Measurements from ENCODE around the gene RGS3.
"Not testable (repeated sequence)": the region's sequence is repeated elsewhere in the genome, so short reads cannot be mapped to it uniquely, and the experiment has no call there.

Gene RGS3

DNA sequence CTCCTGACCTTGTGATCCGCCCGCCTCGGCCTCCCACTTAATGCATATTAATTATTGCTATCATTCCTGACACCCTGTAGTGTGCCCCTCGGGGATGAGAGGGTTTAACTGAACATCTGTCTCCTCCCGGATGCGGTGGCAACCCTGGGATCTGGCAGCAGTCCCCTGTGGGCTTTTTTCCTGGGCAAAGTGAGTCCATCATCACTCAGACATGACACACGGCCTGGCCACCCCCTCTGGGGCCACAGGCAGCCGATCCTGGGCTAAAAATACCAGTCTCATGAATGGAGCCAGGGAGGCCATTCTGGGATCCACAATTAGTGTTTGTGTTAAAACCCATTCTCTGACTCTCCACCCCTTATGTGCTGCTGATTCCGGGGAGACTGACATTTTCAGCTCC, 161.2 kb downstream of the RGS3 start:
- DNase-seq, result no peak

DNA sequence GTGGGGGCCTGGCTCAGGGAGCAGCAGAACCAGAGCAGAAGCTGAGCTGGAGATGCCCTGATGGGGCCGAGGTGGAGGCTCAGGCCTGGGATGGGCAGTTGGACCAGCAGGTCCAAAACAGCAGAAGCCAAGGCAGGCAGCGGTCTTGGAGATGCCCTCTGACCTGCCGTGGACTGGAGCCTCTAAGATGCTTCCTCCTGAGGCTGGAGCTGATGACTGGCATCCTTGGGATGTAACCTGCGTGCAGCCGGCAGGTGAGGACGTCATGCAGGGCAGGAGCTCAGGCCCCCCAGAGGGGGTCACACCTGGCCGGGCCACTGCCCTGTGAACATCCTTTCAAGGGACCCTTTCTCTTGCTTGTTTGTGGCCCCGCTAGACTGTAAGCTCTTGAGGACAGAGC, 162.0 kb downstream of the RGS3 start:
- DNase-seq, result no peak

DNA sequence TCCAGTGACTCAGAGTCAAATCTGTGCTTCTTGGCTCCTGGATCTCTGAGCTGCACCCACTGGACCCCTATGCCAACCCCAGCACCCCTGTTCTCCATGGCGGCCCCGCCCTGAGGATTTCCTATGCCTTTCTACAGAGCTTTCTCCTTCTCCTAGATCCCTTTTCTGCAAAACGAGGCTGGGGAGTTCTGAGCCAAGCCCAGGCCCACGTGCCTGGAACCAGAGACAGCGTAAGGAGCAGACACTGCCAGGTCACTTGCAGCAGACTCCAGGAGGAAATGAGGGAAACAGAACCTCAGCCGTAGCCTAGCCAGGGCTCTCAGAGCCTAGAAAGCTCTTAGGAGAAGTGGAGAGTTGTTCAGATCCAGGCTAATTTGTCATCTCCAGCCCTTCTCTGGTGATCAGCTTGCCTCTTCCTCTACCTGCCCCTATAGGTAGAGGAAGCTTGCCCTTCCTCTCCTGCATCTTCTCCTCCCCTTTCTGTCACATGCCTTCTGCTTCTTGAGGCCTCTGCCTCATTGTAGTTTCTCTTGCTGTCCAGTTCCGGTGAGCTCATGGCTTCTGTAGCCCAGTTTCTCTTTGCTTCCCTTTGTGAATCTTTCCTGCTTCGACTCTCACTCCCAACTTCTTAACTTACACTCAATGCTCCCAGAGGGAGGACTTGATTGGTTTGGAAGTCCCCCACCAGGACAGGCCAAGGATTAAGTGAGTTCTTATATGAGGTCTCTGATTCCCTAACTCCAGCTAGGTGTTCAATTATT, 163.4 kb downstream of the RGS3 start:
- DNase-seq, result no peak

GRCh38 chr9:113628621-113629020, 165.1 kb downstream of the RGS3 start:
- DNase-seq, result no peak

GRCh38 chr9:113630386-113631136, 167.0 kb downstream of the RGS3 start:
- no peak for DNase-seq

GRCh38 chr9:113631137-113631765, 167.7 kb downstream of the RGS3 start:
- no peak for DNase-seq

GRCh38 chr9:113631871-113632665, 168.5 kb downstream of the RGS3 start:
- DNase-seq, result no peak

DNA sequence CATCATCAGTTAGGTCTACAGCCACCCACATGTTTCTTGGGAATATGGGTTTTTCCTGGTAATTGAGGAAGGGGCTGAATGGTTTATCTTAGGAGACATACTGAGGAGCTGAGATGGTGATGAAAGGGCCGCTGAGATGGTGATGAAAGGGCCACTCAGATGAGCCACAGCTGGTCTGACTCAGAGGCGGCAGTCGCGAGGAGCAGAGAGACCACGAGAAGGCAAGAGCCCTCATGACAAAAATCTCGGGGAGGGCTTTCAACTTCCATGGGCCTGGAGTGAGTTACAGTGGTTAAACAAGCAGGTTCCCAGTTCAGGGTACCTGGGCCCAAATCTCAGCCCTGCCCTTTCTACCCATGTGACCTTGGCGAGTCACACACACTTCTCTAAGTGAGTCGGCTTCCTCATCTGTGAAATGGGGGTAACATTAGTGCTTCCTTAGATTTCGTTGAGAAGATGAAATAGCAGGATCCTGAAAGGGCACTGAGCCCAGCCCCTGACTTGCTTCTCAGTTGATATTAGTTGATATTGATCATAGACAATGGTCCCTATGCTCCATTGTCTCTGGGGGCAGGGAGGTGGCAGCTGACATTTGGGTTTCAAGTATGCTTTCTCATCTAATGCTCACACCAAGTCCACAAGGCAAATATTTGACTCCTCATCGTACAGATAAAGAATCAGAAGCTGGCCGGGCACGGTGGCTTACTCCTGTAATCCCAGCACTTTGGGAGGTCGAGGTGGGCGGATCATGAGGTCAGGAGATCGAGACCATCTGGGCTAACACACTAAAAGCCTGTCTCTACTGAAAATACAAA, 169.5 kb downstream of the RGS3 start:
- DNase-seq, result no peak

- DNase-seq, result no peak
Measured at GRCh38 chr9:113633782-113634595, 170.5 kb downstream of the RGS3 start.

- no peak for DNase-seq
Measured at GRCh38 chr9:113634596-113635515, 171.3 kb downstream of the RGS3 start.

GRCh38 chr9:113635586-113635985, 172.1 kb downstream of the RGS3 start:
- no peak for DNase-seq

DNA sequence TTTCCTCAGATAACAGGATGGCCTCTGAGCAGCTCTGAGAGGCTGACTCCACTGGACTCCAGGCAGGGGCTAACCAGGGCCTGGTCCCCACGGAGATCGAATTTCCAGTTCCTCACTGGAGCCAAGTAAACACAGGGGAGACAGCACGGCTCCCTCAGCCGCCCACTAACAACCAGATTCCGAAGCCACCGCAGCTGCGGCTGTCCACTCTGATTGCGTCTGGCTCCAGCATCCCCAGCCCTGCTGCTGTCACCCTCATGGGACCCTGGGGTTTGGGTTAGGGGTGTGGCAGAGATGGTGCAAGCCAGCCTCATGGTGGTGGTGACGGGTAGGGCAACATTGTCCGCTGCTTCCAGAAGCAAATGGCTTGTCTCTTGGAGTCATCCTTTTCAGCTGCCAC, 172.6 kb downstream of the RGS3 start:
- DNase-seq, result no peak

DNA sequence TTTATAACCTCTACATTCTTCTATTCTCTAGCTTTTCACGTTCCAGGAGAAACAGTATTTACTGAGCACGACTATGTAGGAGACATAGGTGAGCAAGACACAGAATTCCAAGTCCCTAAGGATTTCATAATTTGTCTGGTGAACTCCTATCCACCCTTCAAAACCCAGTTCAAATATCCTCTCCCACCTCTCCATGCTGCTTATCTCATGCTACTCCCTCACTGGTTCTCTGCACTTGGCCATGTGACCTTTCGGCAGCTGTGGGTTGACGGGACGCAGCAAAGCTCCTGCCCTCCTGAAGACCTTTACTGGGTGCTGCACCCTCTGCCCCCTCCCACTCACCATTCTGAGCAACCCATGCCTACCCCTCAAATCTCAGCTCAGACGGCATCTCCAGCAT, 173.2 kb downstream of the RGS3 start:
- DNase-seq, result no peak

DNA sequence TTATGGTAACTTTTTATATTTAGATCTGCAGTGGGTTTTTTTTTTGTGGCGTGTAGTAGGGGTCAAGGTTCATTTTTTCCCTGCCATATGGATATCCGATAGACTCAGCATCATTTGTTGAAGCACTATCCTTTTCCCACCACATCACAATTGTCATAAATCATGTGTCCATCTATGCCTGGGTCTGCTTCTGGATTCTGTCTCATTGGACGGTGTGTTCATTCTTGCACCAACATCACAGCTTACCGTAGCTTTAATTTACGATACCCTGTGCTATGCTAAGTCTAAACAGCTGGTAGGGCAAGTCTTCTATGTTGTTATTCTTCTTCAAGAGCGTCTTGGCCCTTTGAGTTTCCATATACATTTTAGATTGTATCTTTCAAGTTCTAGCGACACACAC, 175.0 kb downstream of the RGS3 start:
- no peak for DNase-seq

- no peak for DNase-seq
Measured at GRCh38 chr9:113638897-113639296, 175.4 kb downstream of the RGS3 start.

- not testable (repeated sequence) for DNase-seq
Measured at GRCh38 chr9:113639411-113639970, 176.0 kb downstream of the RGS3 start.

GRCh38 chr9:113640418-113640817, 176.9 kb downstream of the RGS3 start:
- DNase-seq, result no peak

GRCh38 chr9:113641100-113641885, 177.8 kb downstream of the RGS3 start:
- no peak for DNase-seq

DNA sequence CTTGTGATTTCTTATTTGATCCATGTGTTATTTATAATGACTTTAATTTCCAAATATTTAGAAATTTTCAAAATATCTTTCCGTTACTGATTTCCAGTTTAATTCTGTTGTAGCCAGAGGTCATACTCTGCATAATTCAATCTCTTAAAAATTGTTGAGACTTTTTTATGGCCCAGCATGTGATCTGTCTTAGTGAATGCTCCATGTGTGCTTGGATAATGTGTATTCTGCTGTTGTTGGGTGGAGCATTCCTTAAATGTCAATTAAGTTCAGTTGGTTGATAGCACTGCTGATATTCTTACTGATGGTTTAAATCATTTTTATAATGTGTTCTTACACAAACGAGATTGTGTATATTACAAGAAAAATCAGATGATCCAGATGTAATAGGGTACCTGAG, 180.8 kb downstream of the RGS3 start:
- DNase-seq, result no peak
